ENCODE measurements around the gene INPP5D. TPM values are rescaled to one million over a fixed set of nuclear protein-coding genes. Genes with fewer than 3 reads are reported as not detected.

INPP5D gene
- total RNA-seq, 2 experiments from 2014 or later, result 79.5 to 92.6 TPM

DNA sequence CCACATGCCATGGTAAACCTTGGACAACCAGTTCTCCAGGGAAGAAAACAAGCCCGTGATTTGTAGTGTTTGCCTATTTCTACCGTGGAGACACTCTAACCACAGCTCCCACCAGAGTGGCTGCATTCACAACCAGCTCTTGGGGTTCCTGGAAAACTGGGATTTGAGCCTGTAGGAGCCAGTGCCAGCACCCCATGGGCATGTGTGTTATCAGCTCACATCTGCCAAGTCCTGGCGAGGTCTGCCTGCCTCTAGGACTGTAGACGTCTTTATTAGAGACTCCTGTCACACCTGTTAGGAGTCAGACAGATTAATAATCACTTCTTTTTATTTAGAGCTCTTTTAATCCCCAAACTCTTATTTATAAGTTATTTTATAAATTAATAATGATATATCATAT lies 41.0 kb downstream of the INPP5D start:
- Histone ChIP-seq H3K79me2 (ENCODE audit: insufficient read depth, low read depth, low read length) (peaks cover 38% of the 10 kb centered on the region; the same call in 1 of the 2 replicates), H3K9me2 (ENCODE audit: insufficient read depth, low read length) (no peaks in the 10 kb centered on the region), H3K4me3 (ENCODE audit: low read depth, low read length, poor library complexity, severe bottlenecking) (peak overlapping the region; percentile 60), H3K36me3 (ENCODE audit: insufficient read depth, low read length) (peaks cover 28% of the 10 kb centered on the region), H3K9me3 (ENCODE audit: low read length) (no peaks in the 10 kb centered on the region), H3K27ac (ENCODE audit: low read depth, low read length, poor library complexity, severe bottlenecking) (peak overlapping the region; percentile 98), H3K4me1 (ENCODE audit: insufficient read depth, low read length, poor library complexity, severe bottlenecking) (peaks cover 69% of the 10 kb centered on the region), H3K4me2 (ENCODE audit: low read length) (peak overlapping the region; percentile 81), H4K20me1 (ENCODE audit: insufficient read depth, low read length) (no peaks in the 10 kb centered on the region), H2AFZ (ENCODE audit: low read length) (no peak overlapping the region; the same call in 1 of the 2 replicates)
- ChIA-PET CTCF (ENCODE audit: unreplicated experiment) (interaction anchor here (0.7 to 2.5 kb wide), 6 partner anchors 14 to 123 kb away, joined by 3 to 14 read pairs (median 8); partner anchors contain the start of gene INPP5D), POLR2A (interaction anchor here (1.0 to 4.7 kb wide), 12 partner anchors 12 to 143 kb away, joined by 3 to 45 read pairs (median 10); partner anchors contain the start of gene INPP5D)
- TF ChIP-seq, protein P1, sequence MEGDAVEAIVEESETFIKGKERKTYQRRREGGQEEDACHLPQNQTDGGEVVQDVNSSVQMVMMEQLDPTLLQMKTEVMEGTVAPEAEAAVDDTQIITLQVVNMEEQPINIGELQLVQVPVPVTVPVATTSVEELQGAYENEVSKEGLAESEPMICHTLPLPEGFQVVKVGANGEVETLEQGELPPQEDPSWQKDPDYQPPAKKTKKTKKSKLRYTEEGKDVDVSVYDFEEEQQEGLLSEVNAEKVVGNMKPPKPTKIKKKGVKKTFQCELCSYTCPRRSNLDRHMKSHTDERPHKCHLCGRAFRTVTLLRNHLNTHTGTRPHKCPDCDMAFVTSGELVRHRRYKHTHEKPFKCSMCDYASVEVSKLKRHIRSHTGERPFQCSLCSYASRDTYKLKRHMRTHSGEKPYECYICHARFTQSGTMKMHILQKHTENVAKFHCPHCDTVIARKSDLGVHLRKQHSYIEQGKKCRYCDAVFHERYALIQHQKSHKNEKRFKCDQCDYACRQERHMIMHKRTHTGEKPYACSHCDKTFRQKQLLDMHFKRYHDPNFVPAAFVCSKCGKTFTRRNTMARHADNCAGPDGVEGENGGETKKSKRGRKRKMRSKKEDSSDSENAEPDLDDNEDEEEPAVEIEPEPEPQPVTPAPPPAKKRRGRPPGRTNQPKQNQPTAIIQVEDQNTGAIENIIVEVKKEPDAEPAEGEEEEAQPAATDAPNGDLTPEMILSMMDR (conservative IDR thresholded peaks at IDR 0.05; ENCODE audit: low read length), result no peak
- TF ChIP-seq EZH2phosphoT487 (IDR thresholded peaks at IDR 0.05; ENCODE audit: borderline replicate concordance, low read depth, low read length), result no peak
- intact Hi-C loops (cut with micrococcal nuclease; ENCODE audit: unreplicated experiment), result loop anchor here (2.0 kb wide), 2 partner anchors 24 to 86 kb away; no protein-coding TSS in a partner anchor
- no peak for DNase-seq (ENCODE audit: low spot score)
- TSS peak; percentile 71 for BruUV-seq (replicated peaks)

DNA sequence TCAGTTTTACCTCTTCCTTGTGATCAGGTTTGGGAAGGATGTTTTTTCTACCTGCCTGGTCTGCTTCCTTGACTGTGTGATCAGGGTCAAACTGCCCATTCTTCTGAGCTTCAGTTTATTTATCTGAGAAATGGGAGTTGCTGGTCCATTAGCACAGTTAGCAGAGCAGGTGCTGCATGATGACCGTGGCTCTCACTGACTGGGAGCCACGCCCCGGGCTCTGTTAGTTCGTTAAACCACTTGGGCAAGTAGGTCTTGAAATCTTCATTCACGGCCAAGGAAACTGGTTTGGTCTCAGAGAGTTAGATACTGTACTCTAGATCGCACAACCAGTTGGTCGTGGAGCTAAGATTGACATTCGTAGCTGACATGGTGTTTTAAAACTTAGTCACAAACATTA lies 41.7 kb downstream of the INPP5D start:
- TF ChIP-seq, protein P1 (conservative IDR thresholded peaks at IDR 0.05; ENCODE audit: low read length), result no peak
- no peak for TF ChIP-seq EZH2phosphoT487 (IDR thresholded peaks at IDR 0.05; ENCODE audit: borderline replicate concordance, low read depth, low read length)
- POLR2A ChIA-PET, result interaction anchor here (1.0 to 4.7 kb wide), 9 partner anchors 11 to 143 kb away, joined by 3 to 45 read pairs (median 9); partner anchors contain the start of gene INPP5D
- H3K9me2 ChIP-seq (ENCODE audit: insufficient read depth, low read length), result no peaks in the 10 kb centered on the region
- peak overlapping the region; percentile 61 for H3K4me2 ChIP-seq (ENCODE audit: low read length)
- peak; percentile 68 for DNase-seq (ENCODE audit: low spot score)
- BruUV-seq (replicated peaks), result no TSS peak
- no peaks in the 10 kb centered on the region for H3K9me3 ChIP-seq (ENCODE audit: low read length)
- peaks cover 68% of the 10 kb centered on the region for H3K4me1 ChIP-seq (ENCODE audit: insufficient read depth, low read length, poor library complexity, severe bottlenecking)
- H2AFZ ChIP-seq (ENCODE audit: low read length), result no peak overlapping the region
- peak overlapping the region; percentile 68 for H3K27ac ChIP-seq (ENCODE audit: low read depth, low read length, poor library complexity, severe bottlenecking)
- peaks cover 28% of the 10 kb centered on the region for H3K36me3 ChIP-seq (ENCODE audit: insufficient read depth, low read length)
- CTCF ChIA-PET (ENCODE audit: unreplicated experiment), result interaction anchor here (0.9 to 2.5 kb wide), 3 partner anchors 19 to 104 kb away, joined by 3 to 14 read pairs (median 3); no protein-coding TSS in a partner anchor
- peaks cover 35% of the 10 kb centered on the region; the same call in 1 of the 2 replicates for H3K79me2 ChIP-seq (ENCODE audit: insufficient read depth, low read depth, low read length)
- H3K4me3 ChIP-seq (ENCODE audit: low read depth, low read length, poor library complexity, severe bottlenecking), result peak overlapping the region; percentile 26
- no peaks in the 10 kb centered on the region for H4K20me1 ChIP-seq (ENCODE audit: insufficient read depth, low read length)
- intact Hi-C loops (cut with micrococcal nuclease; ENCODE audit: unreplicated experiment), result loop anchor here (2.0 kb wide), 2 partner anchors 23 to 85 kb away; no protein-coding TSS in a partner anchor

Data from OCI-LY7 (cell line).